GM12878 (cell line): ENCODE measurements around the gene CTBP1.

ENCODE experiments used
- ASH2L ChIP-seq: fragments of 300-600, 200-600 bp; sonication (generic); IDR thresholded peaks from 2 replicates; pipeline ENCODE4 v1.6.1; 2017; ENCODE audit warnings: low read depth, mild to moderate bottlenecking, borderline replicate concordance
- CREB1 ChIP-seq: IDR thresholded peaks from 2 replicates; pipeline ENCODE4 v1.6.1; 2012; ENCODE audit warnings: low read depth, mild to moderate bottlenecking, inconsistent platforms
- JUNB ChIP-seq: IDR thresholded peaks from 2 replicates; pipeline ENCODE4 v1.6.1; 2016; ENCODE audit warnings: antibody characterized with exemption, mild to moderate bottlenecking
- NBN ChIP-seq: fragments of 450-650 bp; IDR thresholded peaks from 2 replicates; pipeline ENCODE4 v1.6.1; 2016
- RB1 ChIP-seq: fragments of 450-650 bp; formaldehyde crosslinking; IDR thresholded peaks from 2 replicates; pipeline ENCODE4 v1.6.1; 2017; ENCODE audit warnings: mild to moderate bottlenecking, borderline replicate concordance
- RUNX3 ChIP-seq: IDR thresholded peaks from 2 replicates; pipeline ENCODE4 v1.6.1; 2012; ENCODE audit warnings: low read length, inconsistent platforms

GRCh38 chr4:1183985-1184773, 64.8 kb downstream of the CTBP1 start:
- no peak for TF ChIP-seq RB1
- TF ChIP-seq CREB1 = no peak
- 0 out of 2 replicates have a peak, but pooled peaks have one; percentile 24 for TF ChIP-seq NBN
- peak; percentile 83 for TF ChIP-seq RUNX3
- peak; percentile 30; the same call in 1 of the 2 replicates for TF ChIP-seq ASH2L
- TF ChIP-seq JUNB = no peak
